ENCODE measurements around the gene CENPI. TPM values are rescaled to one million over a fixed set of nuclear protein-coding genes. Genes with fewer than 3 reads are reported as not detected.

CENPI gene
- polyA plus RNA-seq, 4 donors, result 7.5 to 8.4 (median 7.8) TPM

Other genes with a start within 250 kb of the CENPI start
- gene NOX1, start 223.8 kb upstream of the CENPI start, polyA plus RNA-seq (ENCODE audit: insufficient read length in 4 of 4), result 1 to 10 TPM in 3 of 4 donors, under 1 TPM in 1; 0.42 to 1.2 (median 1.1) TPM
- under 1 TPM; 0.32 to 0.34 (median 0.33) TPM for gene XKRX, start 169.3 kb upstream of the CENPI start, polyA plus RNA-seq (ENCODE audit: insufficient read length in 4 of 4)
- under 1 TPM; 0.18 to 0.40 (median 0.29) TPM for gene ARL13A, start 128.5 kb upstream of the CENPI start, polyA plus RNA-seq (ENCODE audit: insufficient read length in 4 of 4)
- gene TRMT2B, start 46.1 kb upstream of the CENPI start, polyA plus RNA-seq (ENCODE audit: insufficient read length in 4 of 4), result 10 to 100 TPM; 11.0 to 12.4 (median 11.6) TPM
- gene TMEM35A, start 19.3 kb upstream of the CENPI start, polyA plus RNA-seq (ENCODE audit: insufficient read length in 4 of 4), result 10 to 100 TPM in 1 of 4 donors, 1 to 10 TPM in 3; 7.8 to 10.8 (median 9.1) TPM
- gene DRP2, start 121.6 kb downstream of the CENPI start, polyA plus RNA-seq (ENCODE audit: insufficient read length in 4 of 4), result 1 to 10 TPM; 1.5 to 2.2 (median 1.8) TPM
- gene TAF7L, start 193.1 kb downstream of the CENPI start, polyA plus RNA-seq (ENCODE audit: insufficient read length in 4 of 4), result under 1 TPM; 0.31 to 0.64 (median 0.49) TPM